LHCN-M2 (cell line): ENCODE results near the gene DDB1. TPM values are rescaled to one million over a fixed set of nuclear protein-coding genes. Genes with fewer than 3 reads are reported as not detected.
"Not testable (repeated sequence)": the region's sequence is repeated elsewhere in the genome, so short reads cannot be mapped to it uniquely, and the experiment has no call there.

ENCODE experiments used
- DNase-seq: peaks from one replicate; pipeline ENCODE4 v3.0.0-alpha.2; 2012; ENCODE audit warnings: low read depth
- total RNA-seq: library from RNA; depleted of rRNA; stranded (reverse); fragments of >200 nt; gene quantifications from 2 replicates; pipeline ENCODE4 v1.2.3, GENCODE V29; 2014; rRNA removed

The DDB1 gene
- total RNA-seq, 1 experiment from 2014 or later, result 231 TPM

DNA sequence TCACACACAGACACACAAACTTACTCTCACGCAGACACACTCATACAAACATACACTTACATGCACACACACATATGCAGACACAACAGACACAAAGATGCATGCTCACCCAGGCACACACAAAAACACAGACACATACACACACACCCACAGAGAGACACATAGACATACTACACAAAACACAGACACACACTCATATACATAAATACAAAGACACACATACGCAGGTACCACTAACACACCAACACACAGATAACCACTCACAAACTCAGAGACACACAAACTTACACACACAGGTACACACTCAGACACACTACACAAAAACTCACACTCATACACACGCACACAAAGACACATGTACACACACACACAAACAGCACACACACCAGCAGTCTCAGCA is 60.2 kb downstream of the DDB1 start:
- no peak for DNase-seq

DNA sequence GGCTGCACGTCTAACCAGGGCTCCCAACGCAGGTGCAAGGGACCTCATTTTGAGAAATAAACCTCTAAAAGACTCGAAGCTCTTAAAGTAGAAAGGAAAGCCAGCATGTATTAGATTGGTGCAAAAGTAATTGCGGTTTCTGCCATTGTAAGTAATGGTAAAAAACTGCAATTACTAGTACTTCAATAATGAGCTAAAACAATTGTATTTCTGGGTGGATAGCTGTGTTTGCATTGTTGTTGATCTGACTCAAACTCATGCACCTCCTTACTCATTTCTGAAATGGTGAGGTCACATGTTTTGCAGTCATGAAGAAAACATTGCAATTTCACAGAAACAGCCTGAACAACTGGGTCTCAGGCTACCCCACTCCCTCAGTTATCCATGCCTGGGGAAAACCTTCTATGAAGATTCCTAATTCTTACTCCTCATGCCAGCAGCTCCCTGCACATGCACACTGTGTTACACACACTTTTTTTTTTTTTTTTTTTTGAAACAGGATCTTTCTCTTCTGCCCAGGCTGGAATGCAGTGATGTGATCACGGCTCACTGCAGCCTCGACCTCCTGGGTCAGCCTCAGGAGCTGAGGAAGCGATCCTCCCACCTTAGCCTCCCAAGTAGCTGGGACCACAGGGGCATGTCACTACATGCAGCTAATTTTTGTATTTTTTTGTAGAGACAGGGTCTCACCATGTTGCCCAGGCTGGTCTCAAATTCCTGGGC is 62.4 kb downstream of the DDB1 start:
- DNase-seq, result peak; percentile 58

DNA sequence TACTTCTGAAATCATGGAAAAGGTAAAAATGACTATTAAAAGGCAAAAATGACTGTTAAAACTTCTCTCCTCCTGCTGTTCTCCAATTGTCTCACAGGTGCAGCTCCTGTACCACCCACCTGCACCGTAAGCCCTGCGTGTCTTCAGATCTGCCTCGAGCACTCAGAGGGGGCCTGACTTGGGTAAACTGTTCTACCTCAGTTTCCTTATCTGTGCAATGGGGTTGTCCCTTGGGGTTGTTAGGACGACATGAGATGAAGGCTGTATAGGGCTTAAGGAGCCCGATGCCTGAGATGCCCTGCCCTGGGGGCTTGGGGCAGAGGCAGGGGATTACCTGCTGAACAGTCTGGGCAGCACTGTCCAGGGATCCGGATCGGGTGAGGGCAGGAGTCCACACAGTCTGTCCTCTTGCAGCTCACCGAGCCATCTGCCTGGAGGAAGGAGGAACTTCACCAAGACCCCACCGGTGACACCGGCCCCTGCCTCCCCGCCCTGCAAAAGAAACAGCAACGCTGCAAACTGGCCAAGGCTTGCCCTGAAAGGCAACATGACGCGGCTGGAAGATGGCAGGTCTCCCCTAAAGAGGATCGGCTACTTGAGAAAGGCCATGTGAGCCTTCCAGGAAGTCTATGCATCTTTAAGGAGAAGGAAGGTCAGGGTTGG is 64.2 kb downstream of the DDB1 start:
- no peak for DNase-seq

DNA sequence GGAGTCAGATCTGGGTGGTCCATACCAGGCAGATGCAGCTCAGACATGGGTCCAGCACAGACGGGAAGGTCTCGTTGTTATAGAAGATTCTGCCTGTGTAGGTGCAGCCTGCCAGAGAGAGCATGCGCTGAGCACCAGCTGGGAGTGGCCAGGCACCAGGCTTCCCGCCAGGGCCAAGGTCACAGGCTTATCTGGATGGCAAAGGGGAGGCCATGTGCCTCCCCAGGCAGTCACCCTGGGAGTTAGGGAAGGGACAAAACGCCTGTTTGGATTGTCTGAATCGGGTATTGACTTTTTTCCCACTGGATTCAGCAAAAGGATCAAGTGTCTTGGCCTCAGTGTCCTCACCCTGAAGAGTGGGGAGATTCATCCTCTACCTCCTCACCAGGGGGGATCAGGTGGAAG is 65.5 kb downstream of the DDB1 start:
- no peak for DNase-seq

DNA sequence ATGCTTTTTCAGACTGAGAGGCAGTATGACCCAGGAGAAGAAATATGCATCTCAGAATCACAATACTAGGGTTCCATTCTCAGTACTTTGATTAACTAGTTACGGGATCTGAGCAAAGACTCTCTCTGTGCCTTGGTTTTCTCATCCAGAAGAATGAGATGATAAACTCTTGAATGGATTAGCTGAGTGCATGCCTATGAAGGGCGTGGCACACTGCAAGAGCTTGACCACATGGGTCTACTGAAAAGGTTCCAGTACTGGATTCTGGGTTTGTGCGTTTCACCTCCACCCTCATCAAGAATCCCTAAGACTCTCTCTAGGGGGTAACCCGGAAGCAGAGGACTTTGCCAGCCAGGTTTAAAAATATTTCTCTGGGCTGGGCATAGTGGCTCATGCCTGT is 66.3 kb downstream of the DDB1 start:
- DNase-seq, result peak; percentile 46

DNA sequence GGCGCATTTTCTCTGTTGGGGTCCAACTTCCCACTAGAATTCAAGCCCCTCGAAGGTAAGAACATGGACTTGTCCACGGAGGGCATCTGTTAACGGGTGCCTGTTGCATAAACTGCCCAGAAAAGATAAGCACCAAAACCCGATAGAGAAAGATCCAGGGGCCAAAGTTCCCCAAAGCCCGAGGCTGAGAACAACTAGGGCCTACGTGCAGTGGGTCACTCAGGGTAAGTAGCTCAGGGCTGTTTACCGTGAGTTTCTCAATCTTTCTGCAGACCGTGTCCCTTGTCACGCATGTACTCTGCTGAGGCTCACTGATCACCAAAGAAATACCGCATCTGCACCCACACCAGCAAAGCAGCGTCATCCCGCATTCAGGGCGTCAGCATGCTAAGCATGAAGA is 67.5 kb downstream of the DDB1 start:
- no peak for DNase-seq

DNA sequence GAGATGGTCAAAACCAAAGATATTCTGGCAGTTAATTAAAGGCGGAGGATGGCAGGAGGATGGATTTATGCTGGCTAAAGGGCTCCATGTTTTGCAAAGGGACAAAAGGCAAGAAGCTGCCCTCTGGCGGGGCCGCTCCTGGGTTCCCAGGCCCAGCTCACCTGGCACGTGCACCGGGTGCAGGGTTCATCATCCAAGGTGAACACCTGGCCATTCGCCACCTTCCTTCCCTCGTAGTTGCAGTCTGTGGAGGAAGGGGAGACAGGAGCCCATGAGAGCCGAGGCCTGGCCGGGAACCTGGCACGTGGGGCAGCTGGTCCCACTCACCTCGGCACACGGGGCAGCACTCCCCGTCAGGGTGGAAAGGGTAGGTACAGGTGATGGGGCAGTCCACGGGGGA is 68.1 kb downstream of the DDB1 start:
- DNase-seq, result no peak

DNA sequence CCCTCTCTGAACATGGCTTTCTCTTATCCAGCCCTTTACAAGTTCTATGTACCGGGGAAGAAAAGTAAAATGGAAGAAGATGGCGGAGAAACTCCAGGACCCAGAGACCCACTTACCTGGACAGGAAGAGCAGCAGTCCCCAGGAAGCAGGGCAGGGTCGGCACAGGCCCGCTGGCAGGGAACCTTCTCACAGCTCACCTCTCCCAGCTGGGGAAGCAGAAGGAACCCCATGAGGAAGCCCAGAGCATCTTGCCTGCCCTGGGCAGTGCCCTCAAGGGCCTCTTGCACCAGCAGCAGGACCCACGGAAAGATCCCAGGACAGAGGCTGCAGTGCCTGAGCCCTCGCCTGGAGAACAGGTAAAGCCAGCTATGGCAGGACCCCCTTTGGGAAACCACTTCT is 68.5 kb downstream of the DDB1 start:
- no peak for DNase-seq

DNA sequence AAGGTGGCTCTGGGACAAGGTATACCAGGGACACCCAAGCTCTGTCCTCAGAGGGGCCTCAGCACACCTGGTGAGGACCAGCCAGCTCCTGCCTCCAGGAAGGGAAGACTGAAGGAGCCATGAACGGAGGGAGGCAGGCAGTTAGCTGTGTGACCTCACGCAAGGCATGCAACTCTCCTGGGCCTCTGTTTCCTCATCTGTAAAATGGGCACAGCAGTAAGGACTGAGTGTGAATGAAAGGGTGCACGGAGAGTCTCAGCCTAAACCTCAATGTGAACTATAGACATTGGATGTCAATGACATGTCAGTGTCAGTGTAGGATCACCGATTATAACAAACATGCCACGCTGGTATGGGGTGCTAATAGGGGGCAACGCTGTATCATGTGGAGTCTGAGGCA is 73.5 kb downstream of the DDB1 start:
- DNase-seq, result no peak

DNA sequence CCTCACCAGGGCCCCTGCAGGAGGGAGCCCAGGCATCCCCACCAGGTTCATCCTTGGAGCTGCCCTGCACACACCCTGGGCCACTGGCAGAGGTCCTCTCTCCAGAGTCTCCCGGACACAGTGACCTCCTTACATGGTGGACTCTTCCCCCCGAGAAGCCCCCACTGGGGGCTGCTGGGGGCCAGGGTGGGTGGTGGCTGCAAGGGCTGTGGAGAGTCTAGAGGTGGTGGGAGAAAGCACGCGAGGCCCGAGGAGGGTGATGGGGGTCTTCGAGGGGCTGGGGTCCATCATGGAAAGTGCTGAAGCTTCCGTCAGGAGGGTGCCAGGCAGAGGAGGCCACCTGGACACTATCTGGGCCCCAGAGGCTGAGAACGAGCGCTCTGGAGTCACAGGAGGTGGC is 74.4 kb downstream of the DDB1 start:
- DNase-seq, result no peak

DNA sequence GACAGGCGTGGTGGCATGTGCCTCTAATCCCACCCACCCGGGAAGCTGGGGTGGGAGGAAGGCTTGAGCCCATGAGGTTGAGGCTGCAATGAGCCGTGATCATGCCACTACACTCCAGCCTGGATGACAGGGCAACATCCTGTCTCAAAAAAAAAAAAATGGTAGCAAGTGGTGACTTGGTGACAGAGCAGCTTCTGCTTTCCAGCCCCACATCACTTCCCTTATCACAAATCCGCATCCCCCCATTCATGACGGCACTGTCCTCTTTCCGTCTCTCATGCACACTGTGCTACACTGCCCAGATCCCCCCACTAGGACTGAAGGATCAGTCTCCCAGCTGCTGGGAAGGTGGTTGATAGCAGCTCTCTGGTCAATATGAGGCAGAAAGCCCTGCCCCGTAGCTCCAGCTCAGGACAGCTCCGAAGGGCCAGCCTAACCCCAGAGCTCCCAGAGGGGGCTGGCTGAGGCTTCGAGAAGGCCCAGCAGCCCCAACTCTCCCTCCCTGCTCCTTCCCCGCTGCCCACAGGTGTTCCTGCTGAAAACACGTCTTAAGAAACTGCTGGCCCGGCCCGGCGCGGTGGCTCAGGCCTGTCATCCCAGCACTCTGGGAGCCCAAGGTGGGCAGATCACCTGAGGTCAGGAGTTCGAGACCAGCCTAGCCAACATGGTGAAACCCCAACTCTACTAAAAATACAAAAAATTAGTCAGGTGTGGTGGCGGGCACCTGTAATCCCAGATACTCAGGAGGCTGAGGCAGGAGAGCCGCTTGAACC is 76.0 kb downstream of the DDB1 start:
- no peak for DNase-seq

DNA sequence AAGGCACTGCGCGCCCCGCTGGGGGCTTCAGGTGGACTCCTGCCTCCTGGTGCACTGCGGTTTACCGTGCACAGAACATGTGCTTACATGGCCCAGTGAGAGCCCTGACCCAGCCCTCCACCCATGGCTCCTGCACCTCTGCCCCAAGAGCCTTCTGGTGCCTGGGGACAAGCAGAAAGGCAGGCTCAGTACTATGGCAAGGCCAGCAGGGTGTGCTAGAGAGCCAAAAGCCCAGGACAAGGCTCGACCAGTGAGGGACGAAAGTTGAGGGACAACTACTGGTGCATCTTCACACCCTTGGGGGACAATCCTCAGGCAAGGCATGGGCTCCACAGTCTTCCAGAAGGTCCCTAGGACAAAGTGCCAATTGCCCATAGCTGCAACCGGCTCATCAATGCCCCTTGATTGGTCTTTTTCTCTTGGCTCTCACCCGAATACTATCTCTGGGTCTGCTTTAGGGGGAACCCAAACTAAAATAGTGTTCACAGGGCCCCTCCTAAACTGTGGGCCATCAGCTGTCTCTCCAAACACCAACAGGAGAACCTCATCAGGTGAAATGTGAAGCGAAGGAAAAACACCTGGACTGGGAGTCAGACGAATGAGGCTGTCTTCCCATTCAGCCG is 78.4 kb downstream of the DDB1 start:
- DNase-seq, result peak; percentile 56

DNA sequence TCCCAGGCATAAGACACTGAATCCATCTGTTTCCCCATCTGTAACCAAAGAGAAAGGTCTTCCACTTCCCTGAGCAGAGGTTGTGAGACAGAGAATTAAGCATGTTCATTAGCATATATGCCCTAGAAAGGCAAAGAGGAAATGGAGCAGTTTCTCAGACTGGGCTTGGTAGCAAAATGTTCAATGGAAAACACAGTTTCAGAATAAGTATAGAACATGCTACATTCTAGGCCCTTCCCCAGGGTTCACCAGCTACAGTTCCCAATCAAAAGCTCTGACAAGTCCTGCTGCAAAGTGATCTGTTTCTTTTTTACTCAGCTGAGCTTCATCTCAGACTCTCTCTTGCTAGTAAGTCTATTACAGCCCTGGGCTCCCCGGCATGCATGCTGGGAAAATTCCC is 80.6 kb downstream of the DDB1 start:
- not testable (repeated sequence) for DNase-seq

DNA sequence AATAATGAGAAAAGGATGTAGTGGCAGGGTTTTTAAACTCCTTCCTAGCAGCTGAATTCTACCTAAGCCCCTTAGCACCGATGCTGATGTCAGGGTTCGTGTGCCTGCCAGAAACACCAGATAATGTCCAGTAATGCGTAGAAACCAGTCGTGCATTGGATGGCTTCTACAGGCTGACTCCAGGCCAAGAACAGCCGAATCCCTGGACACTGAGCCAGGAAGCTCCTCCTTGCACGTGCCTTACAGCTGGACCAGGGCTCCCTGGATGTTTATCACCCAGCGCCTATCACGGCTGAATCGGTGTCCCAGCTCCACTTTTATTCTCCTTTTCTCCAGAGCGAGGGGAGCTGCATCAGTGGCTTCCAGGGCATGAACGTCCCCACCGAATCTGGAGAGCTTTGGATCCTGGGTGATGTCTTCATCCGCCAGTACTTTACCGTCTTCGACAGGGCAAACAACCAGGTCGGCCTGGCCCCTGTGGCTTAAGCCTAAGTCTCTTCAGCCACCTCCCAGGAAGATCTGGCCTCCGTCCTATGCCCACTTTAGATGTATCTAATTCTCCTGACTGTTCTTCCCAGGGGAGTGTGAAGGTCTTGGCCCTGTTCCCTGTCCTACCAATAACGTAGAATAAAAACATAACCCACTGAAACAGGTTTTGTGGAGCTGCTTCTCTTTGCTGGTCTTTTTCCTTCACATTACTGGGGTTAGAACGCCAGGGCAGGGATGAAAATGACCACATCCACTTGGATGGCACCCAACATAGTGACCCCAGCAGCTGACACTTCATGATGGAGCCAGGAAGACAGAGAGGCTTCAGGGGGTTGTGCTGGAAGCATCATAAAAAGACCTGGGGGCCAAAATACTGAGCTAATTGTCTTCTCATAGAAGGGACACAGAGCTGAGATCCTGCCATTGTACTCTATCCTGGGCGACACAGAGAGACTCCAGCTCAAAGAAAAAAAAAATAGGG is 81.8 kb downstream of the DDB1 start:
- DNase-seq, result peak; percentile 69

Other genes starting within 250 kb of the DDB1 start
- gene CD5, start 230.6 kb downstream of the DDB1 start, total RNA-seq, result not detected in 2 replicates
- gene VPS37C, start 171.7 kb downstream of the DDB1 start, total RNA-seq, result 12.8 and 14.1 TPM in 2 replicates
- gene PGA3, start 129.6 kb downstream of the DDB1 start, total RNA-seq, result 1.0 and 4.4 TPM in 2 replicates
- gene PGA4, start 110.8 kb downstream of the DDB1 start, total RNA-seq, result 1.4 and 2.5 TPM in 2 replicates
- gene PGA5, start 91.9 kb downstream of the DDB1 start, total RNA-seq, result 1.5 and 2.0 TPM in 2 replicates
- gene VWCE, start 37.8 kb downstream of the DDB1 start, total RNA-seq, result 1.2 and 1.7 TPM in 2 replicates
- gene TKFC, start 123 bp upstream of the DDB1 start, total RNA-seq, result 39.5 and 41.4 TPM in 2 replicates
- 97.0 and 135 TPM in 2 replicates for gene CYB561A3, start 28.8 kb upstream of the DDB1 start, total RNA-seq
- 66.3 and 70.2 TPM in 2 replicates for gene TMEM138, start 29.3 kb upstream of the DDB1 start, total RNA-seq
- gene TMEM216, start 59.5 kb upstream of the DDB1 start, total RNA-seq, result 10.6 and 16.2 TPM in 2 replicates
- gene CPSF7, start 96.9 kb upstream of the DDB1 start, total RNA-seq, result 38.9 and 45.2 TPM in 2 replicates
- 26.2 and 38.2 TPM in 2 replicates for gene SDHAF2, start 97.0 kb upstream of the DDB1 start, total RNA-seq
- not detected in 2 replicates for gene LRRC10B, start 175.6 kb upstream of the DDB1 start, total RNA-seq
- 1.6 and 2.0 TPM in 2 replicates for gene SYT7, start 248.0 kb upstream of the DDB1 start, total RNA-seq